Gastrocnemius medialis (tissue), 4 donors: ENCODE measurements around the gene FCRL5.

Source experiments
- POLR2A ChIP-seq, 2 donors: fragments of 450-650 bp; IDR thresholded peaks; one replicate each; pipeline ENCODE4 v1.6.1; 2017; ENCODE audit warnings: antibody characterized with exemption in 2 of 2, mild to moderate bottlenecking in 2 of 2, moderate library complexity in 2 of 2
- TF ChIP-seq, protein P1 (sequence below), 5 experiments: fragments of 450-650 bp in 3 of 5; fragments of 200-600 bp in 2 of 5; sonication (generic) in 2 of 5; IDR thresholded peaks in 4 of 5; conservative IDR thresholded peaks in 1 of 5; 1 replicate in 4 of 5; 2 replicates in 1 of 5; pipeline ENCODE4 v1.5.1; 2016 to 2019; ENCODE audit warnings: antibody characterized with exemption in 5 of 5, mild to moderate bottlenecking in 3 of 5, moderate library complexity in 3 of 5

DNA sequence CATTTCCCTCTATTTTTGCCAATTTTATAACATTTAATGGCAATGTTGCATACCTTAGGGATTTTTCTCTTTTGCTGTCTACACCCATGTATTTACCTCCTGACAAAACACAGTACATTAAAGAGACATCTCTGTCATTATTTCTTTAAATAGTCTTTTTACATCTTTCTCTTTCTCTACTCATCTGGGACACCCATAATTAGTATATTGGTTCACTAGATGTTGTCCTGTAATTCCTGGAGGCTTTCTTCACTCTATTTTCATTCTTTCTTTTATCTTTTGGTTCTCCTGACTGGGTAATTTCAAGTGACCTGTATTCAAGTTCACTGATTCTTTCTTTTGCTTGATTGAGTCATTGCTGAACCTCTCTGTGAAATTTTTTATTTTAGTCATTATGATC is 74.3 kb downstream of the FCRL5 start:
- TF ChIP-seq, protein P1, sequence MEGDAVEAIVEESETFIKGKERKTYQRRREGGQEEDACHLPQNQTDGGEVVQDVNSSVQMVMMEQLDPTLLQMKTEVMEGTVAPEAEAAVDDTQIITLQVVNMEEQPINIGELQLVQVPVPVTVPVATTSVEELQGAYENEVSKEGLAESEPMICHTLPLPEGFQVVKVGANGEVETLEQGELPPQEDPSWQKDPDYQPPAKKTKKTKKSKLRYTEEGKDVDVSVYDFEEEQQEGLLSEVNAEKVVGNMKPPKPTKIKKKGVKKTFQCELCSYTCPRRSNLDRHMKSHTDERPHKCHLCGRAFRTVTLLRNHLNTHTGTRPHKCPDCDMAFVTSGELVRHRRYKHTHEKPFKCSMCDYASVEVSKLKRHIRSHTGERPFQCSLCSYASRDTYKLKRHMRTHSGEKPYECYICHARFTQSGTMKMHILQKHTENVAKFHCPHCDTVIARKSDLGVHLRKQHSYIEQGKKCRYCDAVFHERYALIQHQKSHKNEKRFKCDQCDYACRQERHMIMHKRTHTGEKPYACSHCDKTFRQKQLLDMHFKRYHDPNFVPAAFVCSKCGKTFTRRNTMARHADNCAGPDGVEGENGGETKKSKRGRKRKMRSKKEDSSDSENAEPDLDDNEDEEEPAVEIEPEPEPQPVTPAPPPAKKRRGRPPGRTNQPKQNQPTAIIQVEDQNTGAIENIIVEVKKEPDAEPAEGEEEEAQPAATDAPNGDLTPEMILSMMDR (IDR thresholded peaks at IDR 0.05 in 4 of 5, conservative IDR thresholded peaks at IDR 0.05 in 1 of 5): no peak
- no peak for TF ChIP-seq POLR2A (IDR thresholded peaks at IDR 0.05)
